Jurkat, Clone E6-1 (cell line): ENCODE measurements around the gene TGFBR3. TPM values are rescaled to one million over a fixed set of nuclear protein-coding genes. Genes with fewer than 3 reads are reported as not detected.

Source experiments
- DNase-seq: peaks from one replicate; pipeline ENCODE4 v3.0.0-alpha.2; 2011; ENCODE audit warnings: low read depth, low spot score
- H3K4me3 ChIP-seq: 2 replicates; pipeline ENCODE4 v1.5.1; 2011; ENCODE audit warnings: mild to moderate bottlenecking, low read length, control low read depth, moderate library complexity
- polyA plus RNA-seq: library from polyadenylated mRNA; unstranded; fragments of >200 nt; gene quantifications from one replicate; pipeline ENCODE4 v1.2.1, GENCODE V29; 2012; ENCODE audit warnings: missing spikeins; ENCODE audit not compliant: insufficient read length, insufficient read depth

The TGFBR3 gene
- polyA plus RNA-seq = not detected

DNA sequence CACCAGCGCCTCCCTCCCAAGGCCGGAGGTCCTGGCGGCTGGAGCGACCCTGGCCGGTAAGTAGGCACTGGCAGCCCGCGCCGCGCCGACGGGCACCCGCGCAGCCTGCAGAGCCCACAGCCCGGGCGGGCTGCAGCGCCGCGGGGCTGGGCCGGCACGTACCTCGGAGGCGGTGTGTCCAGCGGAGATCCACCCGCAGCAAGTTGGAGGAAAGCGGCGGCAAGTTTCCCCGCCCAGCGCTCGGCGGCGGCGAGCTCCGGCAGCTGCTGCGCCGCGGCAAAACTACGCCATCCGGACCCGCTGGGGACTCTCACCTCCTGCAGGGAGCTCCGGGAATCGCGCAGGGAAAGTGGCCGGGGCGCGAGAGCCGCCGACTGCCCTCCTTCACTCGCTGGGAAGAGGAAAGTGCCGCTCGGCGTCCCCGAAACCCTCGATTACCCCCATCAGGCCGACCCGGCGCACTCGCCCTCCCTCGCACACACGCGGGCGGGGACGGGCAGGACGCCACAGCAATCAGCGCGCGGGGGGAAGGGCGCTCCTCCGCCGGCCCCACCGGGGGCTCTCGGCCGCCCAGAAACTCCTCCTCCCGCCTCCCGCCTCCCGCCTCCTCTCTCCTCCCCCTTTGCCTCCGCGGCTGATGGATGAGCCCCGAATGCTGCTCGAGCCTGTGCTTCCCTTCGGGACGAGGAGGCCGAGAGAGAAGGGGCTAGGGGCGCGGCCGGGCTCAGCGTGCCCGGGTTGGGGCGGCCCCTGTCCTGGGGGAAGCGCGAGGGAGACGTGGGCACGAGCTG lies at the start of gene TGFBR3:
TSS of gene TGFBR3 (minus strand) at position 436 of the 791 bp plus-strand sequence. CDS start 24,620 bp downstream, outside the sequence.
- peak within 1 kb of the TSS; percentile 46 for H3K4me3 ChIP-seq
- DNase-seq = no peak

GRCh38 chr1:91929250-91929649 lies 43.3 kb upstream of the TGFBR3 start:
- no peak overlapping the region for H3K4me3 ChIP-seq
- no peak for DNase-seq

DNA sequence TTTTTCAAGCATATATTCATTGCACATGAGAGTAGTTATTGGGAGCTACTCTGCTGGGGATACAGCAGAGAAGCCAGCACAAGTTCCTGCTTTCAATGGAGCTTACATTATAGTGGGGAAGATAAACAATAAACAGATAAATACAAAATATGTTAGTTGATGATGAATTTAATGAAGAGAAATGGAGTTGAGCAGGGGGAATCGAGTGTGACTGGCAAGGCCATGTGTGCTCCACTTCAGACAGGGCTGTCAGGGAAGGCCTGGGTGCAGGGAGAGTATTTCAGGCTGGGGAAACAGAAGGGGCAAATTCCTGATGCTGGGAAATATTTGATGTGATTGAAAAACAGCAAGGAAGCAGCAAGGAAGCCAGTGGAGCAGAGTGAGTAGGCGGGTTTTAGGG lies 42.1 kb upstream of the TGFBR3 start:
- no peak overlapping the region for H3K4me3 ChIP-seq
- no peak for DNase-seq

DNA sequence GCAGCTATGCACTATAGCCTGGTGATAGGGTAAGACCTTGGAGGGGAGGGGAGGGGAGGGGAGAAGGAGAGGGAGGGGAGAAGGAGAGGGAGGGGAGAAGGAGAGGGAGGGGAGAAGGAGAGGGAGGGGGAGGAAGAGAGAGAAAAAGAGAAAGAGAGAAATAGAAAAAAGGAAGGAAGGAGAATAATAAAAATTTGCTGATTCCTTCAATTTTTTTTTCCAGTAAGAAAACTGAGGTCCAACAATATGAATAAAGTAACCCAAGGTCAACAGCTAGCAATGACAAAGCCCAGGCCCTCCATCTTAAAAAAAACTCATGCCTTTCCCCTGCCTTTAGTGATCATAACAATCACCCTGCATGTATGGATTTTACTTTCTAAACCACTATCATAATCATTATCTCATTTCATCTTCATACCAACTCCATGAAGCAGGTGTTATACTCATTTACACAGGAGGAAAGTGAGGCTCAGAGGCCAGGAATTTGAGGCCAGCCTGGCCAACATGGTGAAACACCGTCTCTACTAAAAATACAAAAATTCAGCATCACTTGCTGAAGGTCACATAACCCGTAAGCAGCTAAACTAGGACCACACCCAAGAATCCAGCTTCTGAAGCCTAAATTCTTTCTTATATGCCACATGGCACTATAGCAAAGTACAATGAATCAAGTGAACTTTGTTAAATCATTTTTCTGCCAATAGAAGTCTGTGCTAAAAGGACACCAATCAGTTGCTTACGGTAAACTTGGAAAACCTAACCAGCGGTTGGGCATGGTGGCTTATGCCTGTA lies 39.9 kb upstream of the TGFBR3 start:
- no peak overlapping the region for H3K4me3 ChIP-seq
- no peak for DNase-seq

GRCh38 chr1:91924146-91924545 lies 38.2 kb upstream of the TGFBR3 start:
- no peak overlapping the region for H3K4me3 ChIP-seq
- DNase-seq = no peak

- no peak for DNase-seq
- H3K4me3 ChIP-seq = no peak overlapping the region
These were observed 34.0 kb upstream of the TGFBR3 start for GRCh38 chr1:91919962-91920361.

- DNase-seq = no peak
- no peak overlapping the region for H3K4me3 ChIP-seq
These were observed 31.0 kb upstream of the TGFBR3 start for GRCh38 chr1:91916811-91917460.

- no peak overlapping the region for H3K4me3 ChIP-seq
- no peak for DNase-seq
These were observed 30.1 kb upstream of the TGFBR3 start for GRCh38 chr1:91916046-91916445.

- no peak overlapping the region for H3K4me3 ChIP-seq
- no peak for DNase-seq
These were observed 27.1 kb upstream of the TGFBR3 start for GRCh38 chr1:91913018-91913417.

DNA sequence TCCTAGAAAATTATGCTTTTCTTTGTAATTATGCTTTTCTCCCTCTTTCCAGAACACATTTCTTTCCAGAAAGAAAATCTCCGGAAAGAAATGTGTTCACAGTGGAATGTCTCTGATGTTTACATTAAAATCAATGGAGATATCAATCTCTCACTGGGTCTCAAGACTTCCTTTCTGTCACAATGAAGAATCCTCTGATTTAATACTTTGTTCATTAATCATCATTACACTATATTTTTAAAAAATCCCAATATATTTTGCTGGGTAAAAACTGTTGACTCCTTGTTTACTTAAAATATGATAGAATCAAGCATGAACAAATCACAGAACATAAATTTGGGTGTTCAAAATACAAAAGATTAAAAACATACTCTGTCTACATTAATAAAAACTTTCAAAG lies 26.3 kb upstream of the TGFBR3 start:
- no peak overlapping the region for H3K4me3 ChIP-seq

DNA sequence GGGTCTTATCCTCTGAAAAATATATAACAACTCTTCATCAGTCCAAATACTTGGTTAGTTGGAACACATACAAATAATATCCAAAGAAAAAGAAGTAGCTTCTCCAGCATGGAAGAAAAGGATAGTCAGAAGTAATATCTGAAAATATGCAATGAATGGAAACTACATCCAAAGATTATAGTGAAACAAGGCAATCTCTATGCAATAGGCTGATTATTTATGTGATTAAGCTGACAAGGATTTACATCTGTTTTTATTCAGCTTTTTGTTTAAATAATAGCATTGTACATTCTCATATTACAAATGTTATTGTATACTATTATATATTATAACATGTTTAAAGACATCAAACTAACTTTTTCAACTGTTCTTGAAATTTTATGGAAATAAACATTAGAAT lies 15.3 kb upstream of the TGFBR3 start:
- DNase-seq = no peak
- no peak overlapping the region for H3K4me3 ChIP-seq

More for the DNA sequence above, 26.3 kb upstream of the TGFBR3 start:
- DNase-seq = no peak

DNA sequence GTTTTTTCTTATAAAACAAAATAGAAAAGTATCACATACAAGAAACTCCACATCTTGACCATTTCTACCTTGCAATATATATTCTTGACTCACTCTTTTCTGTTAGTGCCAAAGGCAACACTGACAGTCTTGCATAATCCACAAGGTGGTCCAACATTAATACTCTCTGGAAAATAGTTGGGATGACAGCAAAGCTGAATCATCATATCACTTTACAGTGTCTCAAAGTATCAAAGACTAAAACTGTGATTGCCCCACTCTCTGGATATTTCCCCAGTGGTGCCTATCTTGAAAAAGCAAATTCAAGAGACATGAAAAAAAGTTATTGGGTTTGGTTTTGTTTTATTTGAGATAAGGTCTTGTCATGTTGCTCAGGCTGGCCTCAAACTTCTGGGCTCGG lies 14.6 kb upstream of the TGFBR3 start:
- no peak overlapping the region for H3K4me3 ChIP-seq
- DNase-seq = no peak

- DNase-seq = no peak
- no peak overlapping the region for H3K4me3 ChIP-seq
These were observed 11.1 kb upstream of the TGFBR3 start for GRCh38 chr1:91897016-91897415.

DNA sequence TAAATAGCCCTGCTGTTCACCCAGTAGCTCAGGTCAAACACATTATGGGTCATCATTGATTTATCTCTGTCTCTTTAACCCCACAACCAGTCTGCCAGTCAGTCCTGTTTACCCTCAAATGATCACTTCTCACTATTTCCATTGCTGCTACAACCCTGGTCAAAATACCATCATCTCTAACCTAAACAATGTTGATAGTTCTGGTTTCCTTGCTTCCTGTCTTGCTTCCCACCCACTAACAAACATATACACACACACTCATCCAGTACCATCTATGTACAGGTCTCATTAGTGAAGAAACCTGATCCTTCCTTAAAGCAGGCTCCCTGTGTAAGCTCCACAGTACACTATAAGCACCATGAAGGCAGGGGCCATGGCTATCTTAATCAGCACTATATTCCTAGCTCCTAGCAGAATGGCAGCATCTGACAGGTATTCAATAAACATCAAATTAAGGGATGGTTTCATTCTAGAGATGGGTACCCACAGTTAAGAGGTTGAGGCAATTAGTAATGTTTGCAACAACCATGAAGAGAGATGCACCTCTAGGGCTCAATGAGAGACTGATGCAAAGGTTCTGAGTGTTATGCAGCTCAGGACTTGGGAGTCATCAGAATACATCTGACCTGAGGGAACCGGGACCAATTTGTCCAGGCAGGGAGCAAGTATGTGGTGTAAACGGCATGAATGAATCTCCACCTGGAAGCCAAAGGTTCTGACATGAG lies 10.0 kb upstream of the TGFBR3 start:
- DNase-seq = no peak
- H3K4me3 ChIP-seq = no peak overlapping the region

DNA sequence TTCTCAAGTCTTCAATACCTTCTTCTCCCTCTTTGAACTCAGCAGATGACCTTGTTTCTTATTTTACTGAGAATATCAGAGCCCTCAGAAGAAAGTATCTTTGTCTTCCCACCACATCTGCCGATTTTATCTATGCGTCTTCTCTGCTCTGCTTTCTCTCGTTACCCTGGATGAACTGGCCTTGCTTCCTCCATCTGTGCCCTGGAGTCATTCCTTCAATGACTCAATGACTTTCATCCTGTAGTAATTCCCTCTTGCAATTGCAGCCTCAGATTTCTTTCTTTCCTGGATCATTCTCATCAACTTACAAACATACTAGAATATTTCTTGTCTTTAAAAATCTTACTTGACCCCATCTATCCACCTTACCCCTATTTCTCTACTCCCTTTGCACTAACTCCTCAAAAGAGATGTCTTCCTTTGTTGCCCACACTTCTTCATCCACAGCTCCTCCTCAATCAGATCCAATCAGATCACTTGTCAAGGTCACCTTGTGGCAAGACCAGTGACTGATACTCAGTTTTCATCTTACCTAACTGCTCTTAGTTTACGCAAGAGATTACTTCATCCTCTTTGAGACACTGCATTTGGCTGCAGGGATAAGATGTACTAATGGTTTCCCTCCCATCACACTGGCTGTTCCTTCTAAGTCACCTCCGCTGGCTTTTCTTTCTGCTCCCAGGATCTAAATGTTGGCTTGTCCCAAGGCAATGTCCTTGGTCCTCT lies 8.2 kb upstream of the TGFBR3 start:
- no peak overlapping the region for H3K4me3 ChIP-seq
- DNase-seq = no peak

GRCh38 chr1:91891969-91892368 lies 6.0 kb upstream of the TGFBR3 start:
- DNase-seq = peak; percentile 41
- no peak overlapping the region for H3K4me3 ChIP-seq

DNA sequence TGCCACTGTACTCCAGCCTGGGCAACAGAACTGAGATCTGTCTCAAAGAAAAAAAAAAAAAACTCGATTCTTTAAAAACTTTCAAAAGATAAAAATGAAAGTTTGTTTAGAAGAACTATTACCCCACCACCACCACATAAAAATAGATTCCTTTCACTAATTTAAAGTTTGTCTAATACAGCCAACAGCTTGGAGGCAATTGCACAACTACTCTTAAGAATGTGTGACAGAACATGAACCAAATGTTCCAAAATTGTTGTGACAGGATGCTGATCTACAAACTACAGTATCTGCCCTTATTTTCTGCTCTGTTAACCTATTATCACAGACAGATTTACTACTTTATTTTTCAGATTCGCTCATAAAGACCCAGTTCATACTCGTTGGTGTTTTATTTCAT lies 5.5 kb upstream of the TGFBR3 start:
- no peak for DNase-seq
- H3K4me3 ChIP-seq = no peak overlapping the region

DNA sequence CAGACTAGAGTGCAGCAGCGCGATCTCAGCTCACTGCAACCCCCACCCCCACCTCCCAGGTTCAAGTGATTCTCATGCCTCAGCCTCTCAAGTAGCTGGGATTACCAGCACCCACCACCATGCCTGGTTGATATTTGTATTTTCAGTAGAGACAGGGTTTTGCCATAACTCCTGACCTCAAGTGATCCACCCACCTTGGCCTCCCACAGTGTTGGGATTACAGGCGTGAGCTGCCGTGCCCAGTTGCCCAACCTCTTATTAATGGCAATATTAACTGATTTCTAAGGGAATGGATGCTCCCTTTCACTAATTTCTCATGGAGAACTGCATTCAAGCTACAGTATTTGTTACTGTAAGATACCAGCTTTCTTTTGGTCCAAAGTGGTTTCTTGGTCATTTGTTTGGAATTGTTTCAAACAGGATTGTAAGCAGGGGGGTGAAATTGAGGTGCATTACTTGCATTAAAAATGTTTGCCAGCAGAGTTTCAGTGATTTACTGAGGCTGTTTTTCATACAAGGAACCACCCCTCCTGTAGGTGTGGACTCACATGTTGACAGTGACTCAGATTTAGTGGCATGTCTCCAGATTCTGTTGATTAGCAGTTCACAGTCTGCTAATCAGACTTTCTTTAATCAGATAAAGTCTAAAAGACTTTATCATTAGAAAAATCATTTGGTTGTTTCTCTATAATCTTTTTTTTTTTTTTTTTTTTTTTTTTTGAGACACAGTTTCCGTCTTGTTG lies 3.9 kb upstream of the TGFBR3 start:
- no peak for DNase-seq
- H3K4me3 ChIP-seq = no peak overlapping the region
